Transverse colon (tissue), 4 donors: Measurements from ENCODE around the gene NLRP10. TPM values are rescaled to one million over a fixed set of nuclear protein-coding genes. Genes with fewer than 3 reads are reported as not detected.

Experiments
- DNase-seq: peaks from one replicate; pipeline ENCODE4 v3.0.0-alpha.2; 2019
- H3K27ac ChIP-seq, 4 donors: fragments of 200-600 bp; sonication (generic); 2 replicates each; pipeline ENCODE4 v1.5.1; 2016 to 2018; ENCODE audit warnings: inconsistent platforms in 4 of 4
- H3K27me3 ChIP-seq: fragments of 200-600 bp; sonication (generic); 2 replicates; pipeline ENCODE4 v1.5.1; 2017; ENCODE audit warnings: inconsistent platforms
- H3K36me3 ChIP-seq, 4 donors: fragments of 200-600 bp; sonication (generic); 2 replicates each; pipeline ENCODE4 v1.5.1; 2017 to 2019; ENCODE audit warnings: inconsistent platforms in 4 of 4
- H3K4me1 ChIP-seq, 4 donors: fragments of 200-600 bp; sonication (generic); 2 replicates each; pipeline ENCODE4 v1.5.1; 2017 to 2020; ENCODE audit warnings: inconsistent platforms in 4 of 4
- H3K4me3 ChIP-seq, 4 donors: fragments of 200-600 bp; sonication (generic); 1 replicate in 1 of 4; 2 replicates in 3 of 4; pipeline versions ENCODE4 v1.5.1 to v1.6.1; 2017 to 2019; ENCODE audit warnings: inconsistent platforms in 4 of 4
- H3K9me3 ChIP-seq, 2 donors: fragments of 200-600 bp; sonication (generic); 2 replicates each; pipeline ENCODE4 v1.5.1; 2017 to 2019; ENCODE audit warnings: inconsistent platforms in 2 of 2
- EP300 ChIP-seq: sonication (generic); formaldehyde crosslinking; IDR thresholded peaks from one replicate; pipeline ENCODE4 v1.6.1; 2017; ENCODE audit warnings: antibody characterized with exemption, low read depth
- POLR2A ChIP-seq: fragments of 450-650 bp; IDR thresholded peaks from one replicate; pipeline ENCODE4 v1.6.1; 2016; ENCODE audit warnings: antibody characterized with exemption, mild to moderate bottlenecking, moderate library complexity
- POLR2AphosphoS5 ChIP-seq, 3 donors: sonication (generic); formaldehyde crosslinking; IDR thresholded peaks; one replicate each; pipeline ENCODE4 v1.6.1; 2016; ENCODE audit warnings: antibody characterized with exemption in 3 of 3
- WGBS, 2 donors: methylation state at CpG; one replicate each; pipeline ENCODE4 v1.1.5; 2018; ENCODE audit warnings: low coverage in 1 of 2; 5-methylcytosine and 5-hydroxymethylcytosine counted together
- in situ Hi-C, 4 donors: fragments of 200-750 bp; cut with MboI; loops; one replicate each; pipeline versions ENCODE4 v1.15.0 to v1.15.1; 2017; ENCODE audit warnings: low sequenced_read_pairs in 3 of 4, low pct_ligation_motif_present in 1 of 4, low pct_unique_long_range_greater_than_20kb in 1 of 4
- intact Hi-C: fragments of 100-400 bp; cut with DNase I; formaldehyde crosslinking; loops from one replicate; pipeline ENCODE4 v1.15.1; 2023; ENCODE audit warnings: low total_unique reads
- total RNA-seq, 4 donors: library from RNA; depleted of rRNA; stranded (reverse); fragments of >200 nt; gene quantifications; one replicate each; pipeline ENCODE4 v1.1.0, GENCODE V29; 2016
- TF ChIP-seq, protein P1 (sequence below), 5 experiments: fragments of 200-600 bp in 3 of 5; fragments of 450-650 bp in 2 of 5; sonication (generic) in 3 of 5; IDR thresholded peaks; 1 replicate in 2 of 5; 2 replicates in 3 of 5; pipeline ENCODE4 v1.5.1; 2016 to 2017; ENCODE audit warnings: antibody characterized with exemption in 5 of 5, inconsistent platforms in 3 of 5, mild to moderate bottlenecking in 2 of 5, moderate library complexity in 1 of 5

NLRP10 gene
- total RNA-seq, 4 donors from 2014 or later = not detected

DNA sequence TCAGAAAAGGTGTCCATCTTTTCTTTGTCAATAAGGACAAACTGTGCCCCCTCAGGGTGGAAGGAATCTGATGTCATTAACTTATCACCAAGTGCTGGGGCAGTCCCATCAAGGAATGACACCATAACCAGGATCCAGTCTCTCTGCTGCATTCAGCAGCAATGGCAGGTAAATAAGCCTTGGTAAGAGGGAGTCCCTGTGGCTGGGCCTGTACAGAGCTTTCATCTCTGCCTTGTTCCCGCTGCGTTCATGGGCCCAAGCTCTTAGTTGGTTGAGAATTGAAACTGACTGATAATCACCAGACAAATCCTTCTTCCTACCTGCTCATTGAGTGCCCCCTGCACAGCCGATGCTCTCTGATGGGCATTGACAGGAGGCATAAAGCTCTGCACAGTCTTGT lies 44.6 kb upstream of the NLRP10 start:
- Histone ChIP-seq H3K9me3 (no peaks in the 10 kb centered on the region), H3K4me3 (no peak overlapping the region), H3K27ac (no peak overlapping the region), H3K36me3 (no peaks in the 10 kb centered on the region), H3K4me1 (no peaks in the 10 kb centered on the region), H3K27me3 (no peaks in the 10 kb centered on the region)
- DNase-seq = no peak
- intact Hi-C loops (no loop called here), in situ Hi-C loops (loop anchor here in 3 of 4 donors (10.0 kb wide), 1 partner anchor 85 kb away; no protein-coding TSS in a partner anchor)
- TF ChIP-seq POLR2A (no peak), EP300 (no peak), POLR2AphosphoS5 (IDR thresholded peaks at IDR 0.05) (no peak)
- TF ChIP-seq, protein P1, sequence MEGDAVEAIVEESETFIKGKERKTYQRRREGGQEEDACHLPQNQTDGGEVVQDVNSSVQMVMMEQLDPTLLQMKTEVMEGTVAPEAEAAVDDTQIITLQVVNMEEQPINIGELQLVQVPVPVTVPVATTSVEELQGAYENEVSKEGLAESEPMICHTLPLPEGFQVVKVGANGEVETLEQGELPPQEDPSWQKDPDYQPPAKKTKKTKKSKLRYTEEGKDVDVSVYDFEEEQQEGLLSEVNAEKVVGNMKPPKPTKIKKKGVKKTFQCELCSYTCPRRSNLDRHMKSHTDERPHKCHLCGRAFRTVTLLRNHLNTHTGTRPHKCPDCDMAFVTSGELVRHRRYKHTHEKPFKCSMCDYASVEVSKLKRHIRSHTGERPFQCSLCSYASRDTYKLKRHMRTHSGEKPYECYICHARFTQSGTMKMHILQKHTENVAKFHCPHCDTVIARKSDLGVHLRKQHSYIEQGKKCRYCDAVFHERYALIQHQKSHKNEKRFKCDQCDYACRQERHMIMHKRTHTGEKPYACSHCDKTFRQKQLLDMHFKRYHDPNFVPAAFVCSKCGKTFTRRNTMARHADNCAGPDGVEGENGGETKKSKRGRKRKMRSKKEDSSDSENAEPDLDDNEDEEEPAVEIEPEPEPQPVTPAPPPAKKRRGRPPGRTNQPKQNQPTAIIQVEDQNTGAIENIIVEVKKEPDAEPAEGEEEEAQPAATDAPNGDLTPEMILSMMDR (IDR thresholded peaks at IDR 0.05) = no peak
- WGBS, 2 donors = 95% methylated on average over 3 of the region's 3 CpGs; no CpG with 5 or more reads in 1 of the 2 donors

DNA sequence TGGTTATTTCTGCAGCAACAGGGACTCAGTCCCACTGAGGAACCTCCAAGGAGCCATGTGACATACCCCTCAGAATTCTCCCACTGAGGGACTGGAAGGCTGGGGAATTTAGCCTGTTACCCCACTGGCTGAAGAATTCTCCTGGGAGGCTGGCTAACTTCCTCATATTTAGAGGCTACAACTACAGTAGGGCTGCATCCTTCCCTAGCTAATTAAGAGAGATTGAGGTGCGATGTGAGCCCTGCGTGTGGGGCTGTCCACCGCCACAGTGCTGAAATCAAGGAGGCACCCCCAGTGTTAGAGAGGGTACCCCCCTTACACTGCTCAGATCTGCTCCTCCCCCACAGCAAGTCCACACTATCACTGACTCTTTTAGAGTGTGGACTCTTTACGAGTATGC lies 43.0 kb upstream of the NLRP10 start:
- Histone ChIP-seq H3K4me1 (no peaks in the 10 kb centered on the region), H3K9me3 (no peaks in the 10 kb centered on the region), H3K27me3 (no peaks in the 10 kb centered on the region), H3K36me3 (no peaks in the 10 kb centered on the region), H3K4me3 (no peak overlapping the region), H3K27ac (no peak overlapping the region)
- TF ChIP-seq, protein P1 (IDR thresholded peaks at IDR 0.05) = no peak
- TF ChIP-seq EP300 (no peak), POLR2AphosphoS5 (IDR thresholded peaks at IDR 0.05) (no peak), POLR2A (no peak)
- intact Hi-C loops (no loop called here), in situ Hi-C loops (loop anchor here in 3 of 4 donors (10.0 kb wide), 1 partner anchor 87 kb away; no protein-coding TSS in a partner anchor)
- 33 to 52% methylated on average over 1 to 4 of the region's 4 CpGs for WGBS, 2 donors
- DNase-seq = no peak

DNA sequence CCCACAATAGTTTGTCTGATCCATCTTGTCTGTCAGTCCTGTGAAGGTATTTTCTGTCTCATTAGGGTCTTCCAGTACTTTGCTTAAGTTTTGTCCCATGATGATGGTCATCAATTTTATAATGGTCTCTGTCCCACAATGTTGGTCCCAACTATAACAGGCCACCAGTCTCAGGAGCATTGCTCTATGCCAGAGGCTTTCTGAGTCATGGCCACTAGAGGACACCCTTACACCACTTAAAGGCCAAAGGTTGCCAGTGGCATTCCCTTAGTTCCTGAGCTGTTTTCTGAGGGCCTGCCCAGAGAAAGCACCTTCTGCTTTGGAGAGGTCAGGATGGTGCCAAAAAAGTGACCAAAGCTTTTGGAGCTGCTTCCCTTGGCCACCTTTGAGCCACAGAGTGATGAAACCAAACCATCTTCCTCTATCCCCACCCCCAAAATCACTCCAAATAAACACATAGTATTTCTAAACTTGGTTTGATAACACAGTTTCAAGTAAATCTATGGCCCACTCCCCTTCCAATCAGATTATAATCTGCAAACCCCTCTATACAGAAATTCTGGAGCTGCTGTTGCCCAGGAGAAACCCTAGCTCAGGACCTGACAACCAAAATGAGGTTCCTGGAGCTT lies 41.2 kb upstream of the NLRP10 start:
- TF ChIP-seq, protein P1 (IDR thresholded peaks at IDR 0.05) = peak; percentile 70 to 78 (median 74)
- no peak for TF ChIP-seq POLR2AphosphoS5 (IDR thresholded peaks at IDR 0.05)
- Histone ChIP-seq H3K36me3 (no peaks in the 10 kb centered on the region), H3K27ac (no peak overlapping the region), H3K27me3 (no peaks in the 10 kb centered on the region), H3K4me1 (no peaks in the 10 kb centered on the region), H3K4me3 (no peak overlapping the region), H3K9me3 (no peaks in the 10 kb centered on the region)
- in situ Hi-C loops (loop anchor here in 3 of 4 donors (10.0 kb wide), 1 partner anchor 88 kb away; no protein-coding TSS in a partner anchor), intact Hi-C loops (no loop called here)
- DNase-seq = peak; percentile 54

GRCh38 chr11:8005556-8005955 lies 40.3 kb upstream of the NLRP10 start:
- Histone ChIP-seq H3K36me3 (no peaks in the 10 kb centered on the region), H3K27me3 (no peaks in the 10 kb centered on the region), H3K4me3 (no peak overlapping the region), H3K27ac (no peak overlapping the region), H3K9me3 (no peaks in the 10 kb centered on the region), H3K4me1 (no peaks in the 10 kb centered on the region)
- TF ChIP-seq POLR2AphosphoS5 (IDR thresholded peaks at IDR 0.05) = no peak
- TF ChIP-seq, protein P1 (IDR thresholded peaks at IDR 0.05) = no peak
- TF ChIP-seq POLR2A = no peak
- TF ChIP-seq EP300 = no peak
- intact Hi-C loops = no loop called here
- no peak for DNase-seq
- in situ Hi-C loops = loop anchor here in 3 of 4 donors (10.0 kb wide), 1 partner anchor 89 kb away; no protein-coding TSS in a partner anchor
